Measurements from ENCODE around the gene RPL12. TPM values are rescaled to one million over a fixed set of nuclear protein-coding genes. Genes with fewer than 3 reads are reported as not detected.

RPL12 gene
- total and polyA plus RNA-seq, 2 of the 13 experiments (the other 11 are each of a cell fraction or from before 2014, with no cell fraction given), result 1,551 to 2,590 TPM

GRCh38 chr9:127463911-127464310 is 12.7 kb upstream of the RPL12 start:
- Histone ChIP-seq H3K4me1 (ENCODE audit: insufficient read depth, low read length) (peaks cover 13% of the 10 kb centered on the region), H3K4me2 (ENCODE audit: low read depth, low read length) (no peak overlapping the region), H4K20me1 (ENCODE audit: insufficient read depth, low read length) (no peaks in the 10 kb centered on the region), H3K27me3 (ENCODE audit: control insufficient read depth in 1 of 2, insufficient read depth in 2 of 2, low read length in 2 of 2) (no peaks in the 10 kb centered on the region), H3K9me3 (ENCODE audit: low read length) (no peaks in the 10 kb centered on the region), H3K79me2 (ENCODE audit: insufficient read depth, low read length) (no peaks in the 10 kb centered on the region), H3K9ac (ENCODE audit: insufficient read depth, low read depth, low read length) (no peak overlapping the region), H3K36me3 (replicated peaks in 1 of 2; ENCODE audit: control insufficient read depth in 1 of 2, insufficient read depth in 2 of 2, low read length in 2 of 2) (peaks cover 15 to 39% of the 10 kb centered on the region in 2 experiments; a peak in 4 of 5 replicates), H3K4me3 (replicated peaks in 1 of 3; ENCODE audit: insufficient read depth in 1 of 3, low read depth in 2 of 3, low read length in 3 of 3) (no peak overlapping the region), H3K27ac (ENCODE audit: extremely low read length, insufficient read depth, low read length) (no peak overlapping the region), H2AFZ (ENCODE audit: low read length) (no peak overlapping the region)
- POLR2A ChIA-PET, result interaction anchor here (1.5 kb wide), 1 partner anchor 13 kb away, joined by 3 read pairs; the partner anchor contains the start of genes LRSAM1 and RPL12
- DNase-seq (ENCODE audit: low spot score) (no peak), FAIRE-seq (no peak), ATAC-seq (no peak)
- 95% methylated on average over 4 of the region's 7 CpGs for WGBS (ENCODE audit: low lambda C conversion rate)
- CTCF ChIA-PET (ENCODE audit: low intra/inter-chr PET ratio, low total read pairs), result no interaction called here
- intact Hi-C loops (cut with micrococcal nuclease; ENCODE audit: unreplicated experiment), result no loop called here
- no peak for TF ChIP-seq ZMAT3 (CRISPR knock-in tag; conservative IDR thresholded peaks at IDR 0.05)
- TF ChIP-seq, protein P1, sequence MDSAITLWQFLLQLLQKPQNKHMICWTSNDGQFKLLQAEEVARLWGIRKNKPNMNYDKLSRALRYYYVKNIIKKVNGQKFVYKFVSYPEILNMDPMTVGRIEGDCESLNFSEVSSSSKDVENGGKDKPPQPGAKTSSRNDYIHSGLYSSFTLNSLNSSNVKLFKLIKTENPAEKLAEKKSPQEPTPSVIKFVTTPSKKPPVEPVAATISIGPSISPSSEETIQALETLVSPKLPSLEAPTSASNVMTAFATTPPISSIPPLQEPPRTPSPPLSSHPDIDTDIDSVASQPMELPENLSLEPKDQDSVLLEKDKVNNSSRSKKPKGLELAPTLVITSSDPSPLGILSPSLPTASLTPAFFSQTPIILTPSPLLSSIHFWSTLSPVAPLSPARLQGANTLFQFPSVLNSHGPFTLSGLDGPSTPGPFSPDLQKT (CRISPR knock-in tag; IDR thresholded peaks at IDR 0.05; ENCODE audit: borderline replicate concordance), result no peak
- no peak for TF ChIP-seq IKZF1 (IDR thresholded peaks at IDR 0.05)
- no peak for TF ChIP-seq ZNF446 (CRISPR knock-in tag; IDR thresholded peaks at IDR 0.05)
- no peak for TF ChIP-seq ZNF7 (CRISPR knock-in tag; IDR thresholded peaks at IDR 0.05)
- no peak for TF ChIP-seq SP5 (CRISPR knock-in tag; IDR thresholded peaks at IDR 0.05; ENCODE audit: borderline replicate concordance, low read depth)
- TF ChIP-seq HOXD1 (CRISPR knock-in tag; IDR thresholded peaks at IDR 0.05), result no peak
- no peak for TF ChIP-seq SRF (IDR thresholded peaks at IDR 0.05; ENCODE audit: low read depth, low read length)
- no peak for TF ChIP-seq NFRKB (IDR thresholded peaks at IDR 0.05)
- TF ChIP-seq ISL2 (CRISPR knock-in tag; IDR thresholded peaks at IDR 0.05), result no peak
- TF ChIP-seq, protein P2, sequence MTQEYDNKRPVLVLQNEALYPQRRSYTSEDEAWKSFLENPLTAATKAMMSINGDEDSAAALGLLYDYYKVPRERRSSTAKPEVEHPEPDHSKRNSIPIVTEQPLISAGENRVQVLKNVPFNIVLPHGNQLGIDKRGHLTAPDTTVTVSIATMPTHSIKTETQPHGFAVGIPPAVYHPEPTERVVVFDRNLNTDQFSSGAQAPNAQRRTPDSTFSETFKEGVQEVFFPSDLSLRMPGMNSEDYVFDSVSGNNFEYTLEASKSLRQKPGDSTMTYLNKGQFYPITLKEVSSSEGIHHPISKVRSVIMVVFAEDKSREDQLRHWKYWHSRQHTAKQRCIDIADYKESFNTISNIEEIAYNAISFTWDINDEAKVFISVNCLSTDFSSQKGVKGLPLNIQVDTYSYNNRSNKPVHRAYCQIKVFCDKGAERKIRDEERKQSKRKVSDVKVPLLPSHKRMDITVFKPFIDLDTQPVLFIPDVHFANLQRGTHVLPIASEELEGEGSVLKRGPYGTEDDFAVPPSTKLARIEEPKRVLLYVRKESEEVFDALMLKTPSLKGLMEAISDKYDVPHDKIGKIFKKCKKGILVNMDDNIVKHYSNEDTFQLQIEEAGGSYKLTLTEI (CRISPR knock-in tag; conservative IDR thresholded peaks at IDR 0.05), result no peak
- no peak for TF ChIP-seq GATA4 (IDR thresholded peaks at IDR 0.05; ENCODE audit: borderline replicate concordance, low read depth)
- no TSS peak for BruUV-seq (replicated peaks)
- in situ Hi-C loops (cut with HindIII; ENCODE audit: extremely low pct_ligation_motif_present, low pct_unique_long_range_greater_than_20kb), result no loop called here

Data from HepG2 (cell line).